Measurements from ENCODE around the gene OPHN1.

Gene OPHN1

GRCh38 chrX:68433155-68433980, at the start of gene OPHN1:
Gene OPHN1 (minus strand): TSS chrX:68433495. CDS start chrX:68433020, 475 bp downstream.
- DNase-seq (ENCODE audit: low read depth in 2 of 2), result no peak

- DNase-seq (ENCODE audit: low read depth in 2 of 2), result no peak
Observed at GRCh38 chrX:68480969-68481368, 47.7 kb upstream of the OPHN1 start.

GRCh38 chrX:68464796-68465195, 31.5 kb upstream of the OPHN1 start:
- DNase-seq (ENCODE audit: low read depth in 2 of 2), result no peak

- DNase-seq (ENCODE audit: low read depth in 2 of 2), result no peak
Observed at GRCh38 chrX:68463880-68464279, 30.6 kb upstream of the OPHN1 start.

- DNase-seq (ENCODE audit: low read depth in 2 of 2), result peak in 1 of 2 donors; percentile 1
Observed at GRCh38 chrX:68462653-68463052, 29.4 kb upstream of the OPHN1 start.

GRCh38 chrX:68462197-68462596, 28.9 kb upstream of the OPHN1 start:
- no peak for DNase-seq (ENCODE audit: low read depth in 2 of 2)

GRCh38 chrX:68461576-68461975, 28.3 kb upstream of the OPHN1 start:
- no peak for DNase-seq (ENCODE audit: low read depth in 2 of 2)

GRCh38 chrX:68461093-68461492, 27.8 kb upstream of the OPHN1 start:
- no peak for DNase-seq (ENCODE audit: low read depth in 2 of 2)

GRCh38 chrX:68455151-68455510, 21.8 kb upstream of the OPHN1 start:
- no peak for DNase-seq (ENCODE audit: low read depth in 2 of 2)

GRCh38 chrX:68454476-68455150, 21.3 kb upstream of the OPHN1 start:
- no peak for DNase-seq (ENCODE audit: low read depth in 2 of 2)

- no peak for DNase-seq (ENCODE audit: low read depth in 2 of 2)
Observed at GRCh38 chrX:68451720-68452119, 18.4 kb upstream of the OPHN1 start.

- DNase-seq (ENCODE audit: low read depth in 2 of 2), result no peak
Observed at GRCh38 chrX:68443155-68443868, 10.0 kb upstream of the OPHN1 start.

GRCh38 chrX:68440940-68441339, 7.6 kb upstream of the OPHN1 start:
- DNase-seq (ENCODE audit: low read depth in 2 of 2), result no peak

GRCh38 chrX:68440442-68440841, 7.1 kb upstream of the OPHN1 start:
- no peak for DNase-seq (ENCODE audit: low read depth in 2 of 2)

- DNase-seq (ENCODE audit: low read depth in 2 of 2), result no peak
Observed at GRCh38 chrX:68439341-68439740, 6.0 kb upstream of the OPHN1 start.

- DNase-seq (ENCODE audit: low read depth in 2 of 2), result no peak
Observed at GRCh38 chrX:68438575-68438974, 5.3 kb upstream of the OPHN1 start.

GRCh38 chrX:68433981-68434299, 645 bp upstream of the OPHN1 start:
- DNase-seq (ENCODE audit: low read depth in 2 of 2), result no peak

GRCh38 chrX:68432648-68433047, 647 bp downstream of the OPHN1 start:
- DNase-seq (ENCODE audit: low read depth in 2 of 2), result no peak

GRCh38 chrX:68431836-68432235, 1.5 kb downstream of the OPHN1 start:
- no peak for DNase-seq (ENCODE audit: low read depth in 2 of 2)

GRCh38 chrX:68429216-68429615, 4.1 kb downstream of the OPHN1 start:
- DNase-seq (ENCODE audit: low read depth in 2 of 2), result no peak

GRCh38 chrX:68428431-68428830, 4.9 kb downstream of the OPHN1 start:
- DNase-seq (ENCODE audit: low read depth in 2 of 2), result no peak

GRCh38 chrX:68424719-68425118, 8.6 kb downstream of the OPHN1 start:
- no peak for DNase-seq (ENCODE audit: low read depth in 2 of 2)

GRCh38 chrX:68422478-68422877, 10.8 kb downstream of the OPHN1 start:
- DNase-seq (ENCODE audit: low read depth in 2 of 2), result no peak

All from stimulated activated CD4-positive, alpha-beta T cell treated with anti-CD3 and anti-CD28 coated beads, Interleukin-1b, Interleukin-23, amount 100 ng/mL, for 4 hours (primary cell).